Gastrocnemius medialis (tissue), 4 donors: ENCODE results near the gene UNC5C.

ENCODE experiments used
- CTCF ChIP-seq, 5 experiments: fragments of 450-650 bp in 3 of 5; fragments of 200-600 bp in 2 of 5; sonication (generic) in 2 of 5; IDR thresholded peaks in 4 of 5; conservative IDR thresholded peaks in 1 of 5; 1 replicate in 4 of 5; 2 replicates in 1 of 5; pipeline ENCODE4 v1.5.1; 2016 to 2019; ENCODE audit warnings: antibody characterized with exemption in 5 of 5, mild to moderate bottlenecking in 3 of 5, moderate library complexity in 3 of 5
- POLR2A ChIP-seq, 2 donors: fragments of 450-650 bp; IDR thresholded peaks; one replicate each; pipeline ENCODE4 v1.6.1; 2017; ENCODE audit warnings: antibody characterized with exemption in 2 of 2, mild to moderate bottlenecking in 2 of 2, moderate library complexity in 2 of 2

GRCh38 chr4:95355021-95355420 lies 193.8 kb downstream of the UNC5C start:
- TF ChIP-seq CTCF (IDR thresholded peaks at IDR 0.05 in 4 of 5, conservative IDR thresholded peaks at IDR 0.05 in 1 of 5), result no peak
- TF ChIP-seq POLR2A (IDR thresholded peaks at IDR 0.05), result no peak
